Stimulated activated CD4-positive, alpha-beta T cell treated with anti-CD3 and anti-CD28 coated beads, Interleukin-2, amount 100 ng/mL, for 4 hours (primary cell): ENCODE measurements around the gene MAML3.

ENCODE experiments used
- DNase-seq: peaks from one replicate; pipeline ENCODE4 v3.0.0-alpha.2; 2020; ENCODE audit warnings: low read depth

The MAML3 gene

DNA sequence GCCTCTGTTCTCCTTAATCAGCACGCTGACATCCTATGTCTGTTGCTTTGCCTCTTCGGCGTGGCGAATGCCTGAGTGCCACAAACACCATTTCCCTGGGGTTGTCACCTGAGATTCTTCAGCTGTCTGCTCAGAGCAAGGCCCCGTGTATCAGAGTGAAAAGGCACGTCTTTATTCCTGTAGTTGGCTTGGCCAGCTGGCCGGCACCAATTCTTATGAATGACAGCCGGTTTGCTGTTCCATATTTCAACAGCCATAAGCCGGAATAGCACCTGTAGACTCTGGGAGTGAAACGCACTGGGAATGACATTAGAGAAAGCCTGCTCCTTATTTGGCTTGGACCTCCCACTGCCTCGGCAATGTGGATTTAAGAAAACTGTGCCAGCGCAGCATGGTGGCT lies 399.0 kb downstream of the MAML3 start:
- no peak for DNase-seq

- DNase-seq, result no peak
Observed at GRCh38 chr4:139753686-139754085, 400.3 kb downstream of the MAML3 start.

- no peak for DNase-seq
Observed at GRCh38 chr4:139749835-139750498, 404.0 kb downstream of the MAML3 start.

- DNase-seq, result no peak
Observed at GRCh38 chr4:139749338-139749737, 404.6 kb downstream of the MAML3 start.

DNA sequence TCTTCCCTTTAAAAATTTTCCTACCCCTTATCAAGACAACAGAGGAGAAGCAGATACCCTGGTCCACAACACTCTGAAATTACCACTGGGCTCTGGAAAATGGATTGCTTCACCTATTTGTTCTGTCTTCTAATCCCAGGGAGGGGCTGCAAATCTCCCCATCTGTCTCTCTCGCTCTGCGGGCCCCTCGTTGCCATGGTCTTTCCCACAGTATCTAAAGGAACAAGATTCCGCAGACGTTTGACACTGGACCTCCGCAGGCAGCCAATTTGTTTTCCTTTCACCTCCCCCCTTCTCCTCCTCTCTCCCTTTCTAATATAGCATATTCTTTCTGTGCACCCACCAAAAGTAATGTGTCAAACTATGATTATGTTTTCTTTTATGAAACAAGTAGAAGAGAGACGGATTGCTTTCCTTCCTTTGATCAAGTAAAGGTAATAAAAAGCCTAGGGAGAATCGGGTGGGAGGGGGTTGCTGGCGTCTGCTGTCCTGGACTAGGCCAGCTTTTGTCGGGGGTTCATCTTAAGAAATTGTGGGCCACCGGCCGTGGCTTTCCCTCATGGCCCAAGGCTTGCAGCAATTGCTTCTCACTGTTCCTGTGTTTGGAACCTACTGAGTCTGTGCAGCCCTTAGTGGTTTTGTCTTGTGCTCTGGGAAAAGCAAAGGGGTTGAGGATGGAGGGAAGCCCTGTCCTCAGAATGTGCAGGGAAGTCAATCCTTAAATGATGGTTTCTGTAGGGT lies 407.4 kb downstream of the MAML3 start:
- DNase-seq, result no peak

DNA sequence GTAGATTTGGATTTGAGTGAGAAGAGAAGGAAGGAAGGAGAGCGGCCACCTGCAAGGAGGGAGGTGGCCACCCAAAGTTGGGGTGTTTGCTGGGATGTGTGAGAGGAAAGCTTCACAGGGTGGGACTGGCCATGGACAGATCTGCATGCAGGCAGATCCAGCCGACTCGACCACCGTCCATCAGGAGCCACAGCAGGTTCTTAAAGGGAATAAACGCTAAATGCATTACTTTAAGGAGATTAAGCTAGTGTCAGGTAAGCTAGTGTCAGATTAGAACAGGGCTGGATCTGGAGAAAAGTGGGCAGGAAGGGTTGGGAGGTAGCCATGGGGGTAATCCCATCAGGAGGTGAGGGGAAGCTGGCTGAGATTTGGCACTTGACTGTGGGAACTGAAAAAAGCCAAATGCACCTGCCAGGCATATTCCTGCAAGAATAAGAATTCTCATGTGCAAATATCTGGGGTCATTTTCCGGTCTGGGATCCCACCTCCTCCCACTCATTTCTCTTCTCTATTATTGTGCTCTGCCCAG lies 408.8 kb downstream of the MAML3 start:
- DNase-seq, result no peak

DNA sequence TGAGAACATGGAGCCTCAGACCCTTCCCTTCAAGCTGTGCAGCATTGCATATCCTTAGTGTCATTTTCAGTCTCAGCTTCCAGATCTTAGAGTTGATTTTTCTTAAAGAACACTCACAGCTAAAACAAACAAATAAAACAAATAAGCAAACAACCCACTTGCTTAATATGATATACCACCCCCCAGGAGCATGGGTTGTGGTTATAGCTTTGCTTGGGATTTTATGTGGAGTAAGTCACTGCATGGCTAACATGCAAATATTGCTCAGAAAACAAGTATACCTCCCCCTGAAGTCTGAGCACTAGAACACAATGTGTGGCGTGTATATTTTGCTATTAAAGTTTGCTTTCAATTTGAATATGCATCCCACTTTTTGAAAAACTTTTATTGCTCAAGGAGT lies 409.8 kb downstream of the MAML3 start:
- DNase-seq, result no peak

- no peak for DNase-seq
Observed at GRCh38 chr4:139743027-139743426, 411.0 kb downstream of the MAML3 start.

DNA sequence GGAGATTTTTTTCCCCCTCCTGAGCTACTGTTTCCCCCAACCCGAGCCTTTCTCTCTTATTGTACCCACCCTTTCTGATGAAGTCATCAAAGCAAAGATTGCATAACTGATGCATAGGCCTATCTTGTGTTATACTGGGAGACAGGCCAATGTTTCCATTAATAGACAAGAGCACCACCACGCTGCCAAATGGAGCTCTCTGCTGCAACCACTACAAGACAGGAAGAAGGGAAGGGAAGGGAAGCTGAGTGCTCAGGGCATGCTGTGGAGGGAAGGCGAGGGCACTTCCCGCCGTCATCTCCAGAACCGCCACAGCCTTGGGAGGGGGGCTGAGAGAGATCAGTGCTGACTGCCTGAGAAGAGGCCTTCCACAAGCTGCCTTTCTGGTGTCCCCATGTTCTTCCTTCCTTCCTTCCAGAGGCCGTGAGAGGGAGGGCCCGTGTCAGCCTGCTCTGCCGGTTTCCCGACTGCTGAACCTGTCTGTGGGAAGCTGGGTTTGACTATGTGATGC lies 413.4 kb downstream of the MAML3 start:
- DNase-seq, result no peak

- no peak for DNase-seq
Observed at GRCh38 chr4:139740121-139740520, 413.9 kb downstream of the MAML3 start.

- DNase-seq, result no peak
Observed at GRCh38 chr4:139738846-139739613, 415.0 kb downstream of the MAML3 start.

DNA sequence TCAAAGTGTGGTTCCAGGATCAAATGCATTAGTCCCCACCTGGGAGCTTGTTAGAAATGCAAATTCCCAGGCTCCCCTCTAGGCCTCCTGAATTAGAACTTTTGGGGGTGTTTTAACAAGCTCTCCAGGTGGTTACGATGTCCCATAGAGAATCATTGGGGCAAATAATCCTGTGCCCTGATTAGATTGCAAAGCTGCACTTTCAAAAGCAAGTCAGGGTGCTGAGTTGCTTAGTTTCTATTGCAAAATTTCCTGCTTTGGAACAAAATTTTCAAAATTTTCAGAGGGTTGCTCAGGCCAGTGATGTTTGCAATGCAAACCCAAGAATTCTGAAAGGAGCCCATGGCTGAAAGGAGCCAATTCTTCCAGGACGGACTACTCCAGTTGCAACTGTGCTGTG lies 417.3 kb downstream of the MAML3 start:
- no peak for DNase-seq

- no peak for DNase-seq
Observed at GRCh38 chr4:139736274-139736660, 417.7 kb downstream of the MAML3 start.

GRCh38 chr4:139735381-139736273 lies 418.4 kb downstream of the MAML3 start:
- DNase-seq, result peak; percentile 2

- DNase-seq, result peak; percentile 43
Observed at GRCh38 chr4:139734875-139735380, 419.1 kb downstream of the MAML3 start.

DNA sequence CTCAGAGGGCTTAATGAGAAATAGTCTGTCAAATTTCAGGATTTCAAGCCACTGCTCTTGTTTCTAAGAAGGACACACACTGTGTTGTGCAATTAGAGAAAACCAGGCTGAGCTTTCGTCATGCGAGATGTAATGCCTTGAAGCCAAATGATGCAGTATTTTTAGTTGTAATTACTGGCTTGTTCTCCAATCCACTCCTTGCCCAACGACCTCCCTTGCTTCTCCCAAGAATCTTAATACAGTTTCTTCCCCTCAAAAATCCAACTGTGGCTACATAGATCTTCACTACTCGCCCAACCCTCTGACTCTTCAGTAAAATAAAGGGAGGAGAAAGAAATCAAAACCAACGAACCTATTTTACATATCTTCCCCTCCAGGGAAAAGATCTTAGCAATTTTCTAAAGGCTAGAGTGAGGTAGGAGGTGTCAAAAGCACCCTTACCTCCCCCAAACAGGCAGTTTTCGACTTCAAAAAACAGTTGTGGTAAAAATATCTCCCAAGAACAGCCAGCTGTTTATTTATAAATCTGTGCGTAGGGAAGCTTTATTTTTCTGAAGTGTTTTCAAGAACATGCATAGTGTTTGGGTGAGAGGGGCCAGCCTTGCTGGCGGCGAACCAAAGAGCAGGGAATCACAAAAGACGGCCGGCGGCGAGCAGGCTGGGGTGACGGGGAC lies 419.6 kb downstream of the MAML3 start:
- no peak for DNase-seq

DNA sequence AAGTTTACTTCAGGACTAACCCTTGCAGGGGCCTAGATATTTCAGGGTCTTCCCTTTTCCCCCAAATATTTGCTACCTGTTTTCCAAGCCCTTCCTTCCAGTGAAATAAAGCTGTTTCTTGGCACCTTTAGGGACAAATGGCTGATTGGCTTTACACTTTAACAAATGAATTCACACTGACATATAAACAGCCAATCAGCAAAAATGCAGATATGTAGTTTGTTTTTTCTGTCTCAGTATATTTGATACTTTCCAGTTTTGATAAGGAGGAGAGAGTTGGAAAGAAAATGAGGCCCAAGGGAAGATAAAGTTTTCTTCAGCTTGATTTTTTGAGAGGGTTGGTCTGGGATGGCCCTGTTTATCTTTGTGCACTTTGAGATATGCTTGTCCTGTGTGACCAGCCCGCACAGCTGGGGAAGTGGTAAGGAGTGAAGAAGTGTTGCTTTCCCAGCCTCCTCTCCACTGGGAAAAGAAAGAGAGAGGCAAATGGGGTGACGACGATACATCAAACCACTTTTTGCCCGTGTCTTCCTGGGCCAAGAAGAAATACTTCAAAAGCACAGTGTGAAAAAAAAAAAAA lies 420.9 kb downstream of the MAML3 start:
- no peak for DNase-seq

DNA sequence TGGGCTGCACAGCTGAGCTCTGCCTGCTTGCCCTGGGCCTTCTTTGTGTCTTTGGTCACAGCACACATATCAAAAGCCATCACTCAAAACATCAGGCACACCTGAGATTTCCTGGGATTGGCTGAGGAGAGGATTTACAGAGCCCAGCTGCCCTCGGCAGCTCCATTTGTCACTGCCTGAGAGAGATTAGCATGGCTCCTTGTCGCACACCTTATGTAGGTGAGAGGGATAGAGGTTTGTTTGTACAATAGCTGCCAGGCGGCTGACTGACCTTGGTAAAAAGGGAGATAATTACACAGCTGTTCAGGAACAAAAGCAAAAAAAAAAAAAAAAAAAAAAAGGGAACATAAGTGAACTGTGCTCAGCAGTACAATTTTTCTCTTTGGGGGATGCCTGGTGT lies 425.1 kb downstream of the MAML3 start:
- DNase-seq, result no peak

GRCh38 chr4:139728146-139728545 lies 425.8 kb downstream of the MAML3 start:
- DNase-seq, result no peak

GRCh38 chr4:139726615-139727014 lies 427.4 kb downstream of the MAML3 start:
- no peak for DNase-seq
